Stimulated activated CD4-positive, alpha-beta T cell treated with anti-CD3 and anti-CD28 coated beads, Interleukin-2, amount 100 ng/mL, for 4 hours (primary cell): ENCODE measurements around the gene DHCR7.

Source experiments
- DNase-seq: peaks from one replicate; pipeline ENCODE4 v3.0.0-alpha.2; 2020; ENCODE audit warnings: low read depth

The DHCR7 gene

DNA sequence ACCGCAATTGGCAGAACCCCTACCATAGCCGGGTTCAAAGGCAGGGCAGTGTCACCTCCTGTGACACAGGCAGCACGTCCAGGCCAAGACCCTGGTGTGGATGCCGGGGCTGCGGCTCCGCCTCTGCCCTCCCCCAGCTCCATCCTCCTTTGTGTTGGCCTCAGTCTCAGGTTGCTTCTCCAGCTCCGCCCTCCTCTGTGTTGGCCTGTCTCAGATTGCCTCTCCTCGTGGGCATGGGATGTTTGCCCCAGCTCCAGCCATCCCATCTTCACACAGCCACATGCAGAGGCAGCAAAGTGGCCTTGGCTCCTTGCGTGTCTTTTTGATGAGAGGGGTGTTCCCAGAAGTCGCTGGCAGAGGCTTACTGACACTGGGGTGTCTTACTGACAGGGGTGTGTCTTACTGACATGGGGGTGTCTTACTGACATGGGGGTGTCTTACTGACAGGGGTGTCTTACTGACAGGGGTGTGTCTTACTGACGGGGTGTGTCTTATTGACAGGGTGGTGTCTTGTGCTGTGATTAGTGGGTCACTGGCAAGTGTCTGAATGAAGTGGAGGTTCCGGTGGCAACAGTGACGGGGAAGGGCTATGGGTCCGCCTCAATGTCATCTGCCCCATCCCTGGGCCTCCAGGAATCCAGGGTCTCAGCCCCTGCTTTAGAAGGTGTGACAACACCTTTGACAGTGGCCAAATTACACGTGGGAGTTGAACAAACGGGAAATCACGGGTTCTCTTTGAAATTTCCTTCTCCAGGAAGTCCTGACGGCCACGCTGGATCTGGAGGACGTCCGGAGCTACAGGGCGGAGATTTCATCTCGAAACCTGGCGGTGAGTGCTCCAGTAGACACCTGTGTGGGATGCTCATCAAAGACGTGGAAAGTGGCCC lies 29.7 kb upstream of the DHCR7 start:
- no peak for DNase-seq

DNA sequence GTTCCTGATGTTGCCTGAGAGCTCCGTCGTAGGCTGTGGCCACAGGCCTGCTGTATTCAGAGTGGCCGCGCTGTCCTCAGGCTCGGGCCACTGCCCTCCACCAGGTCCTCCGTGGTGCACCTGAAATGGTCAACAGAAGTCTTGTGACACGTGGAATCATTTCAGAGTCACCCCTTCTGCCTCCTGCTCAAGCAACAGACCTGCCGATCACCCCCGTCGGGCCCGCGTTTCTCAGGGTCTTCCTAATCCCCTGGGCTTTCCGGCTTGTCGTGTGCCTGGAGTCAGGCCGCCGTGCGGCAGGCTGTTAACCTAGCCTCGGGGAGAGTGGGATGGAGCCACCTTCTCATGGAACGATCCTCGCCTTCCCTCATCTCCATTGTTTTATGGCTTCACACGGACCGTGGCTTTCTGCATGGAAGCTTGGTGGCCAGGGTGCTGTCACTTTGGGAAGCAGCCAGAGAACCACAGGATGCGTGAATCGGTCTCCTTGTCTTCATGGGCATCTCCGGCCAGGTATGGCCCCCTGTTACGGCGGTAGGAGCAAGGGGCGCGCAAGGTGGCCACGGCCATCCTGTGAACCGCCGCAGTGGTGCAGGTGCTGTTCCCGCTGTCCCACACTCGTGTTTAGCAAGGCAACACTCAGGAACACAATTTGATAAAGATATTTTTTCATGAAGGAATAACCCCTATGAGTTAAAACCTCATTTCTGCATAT lies 28.9 kb upstream of the DHCR7 start:
- DNase-seq: no peak

DNA sequence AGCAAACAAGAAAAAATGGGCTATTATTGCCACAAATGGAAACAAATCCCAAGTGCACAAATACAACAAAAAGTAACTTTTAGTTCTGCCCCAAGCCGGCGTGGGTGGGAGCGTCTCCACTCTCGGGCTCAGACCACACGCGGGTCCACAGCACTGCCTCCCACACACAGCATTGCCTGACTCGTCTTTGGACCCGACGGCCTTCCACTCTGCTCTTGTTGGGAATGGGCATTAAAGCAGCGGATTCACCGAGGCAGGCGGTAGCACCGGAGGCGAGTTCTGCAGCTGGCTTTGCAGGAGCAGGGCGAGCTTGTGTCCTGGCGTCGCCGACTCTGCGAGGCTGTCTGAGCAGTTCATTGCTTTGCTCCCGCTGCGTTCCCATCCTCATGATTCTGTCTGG lies 27.8 kb upstream of the DHCR7 start:
- no peak for DNase-seq

DNA sequence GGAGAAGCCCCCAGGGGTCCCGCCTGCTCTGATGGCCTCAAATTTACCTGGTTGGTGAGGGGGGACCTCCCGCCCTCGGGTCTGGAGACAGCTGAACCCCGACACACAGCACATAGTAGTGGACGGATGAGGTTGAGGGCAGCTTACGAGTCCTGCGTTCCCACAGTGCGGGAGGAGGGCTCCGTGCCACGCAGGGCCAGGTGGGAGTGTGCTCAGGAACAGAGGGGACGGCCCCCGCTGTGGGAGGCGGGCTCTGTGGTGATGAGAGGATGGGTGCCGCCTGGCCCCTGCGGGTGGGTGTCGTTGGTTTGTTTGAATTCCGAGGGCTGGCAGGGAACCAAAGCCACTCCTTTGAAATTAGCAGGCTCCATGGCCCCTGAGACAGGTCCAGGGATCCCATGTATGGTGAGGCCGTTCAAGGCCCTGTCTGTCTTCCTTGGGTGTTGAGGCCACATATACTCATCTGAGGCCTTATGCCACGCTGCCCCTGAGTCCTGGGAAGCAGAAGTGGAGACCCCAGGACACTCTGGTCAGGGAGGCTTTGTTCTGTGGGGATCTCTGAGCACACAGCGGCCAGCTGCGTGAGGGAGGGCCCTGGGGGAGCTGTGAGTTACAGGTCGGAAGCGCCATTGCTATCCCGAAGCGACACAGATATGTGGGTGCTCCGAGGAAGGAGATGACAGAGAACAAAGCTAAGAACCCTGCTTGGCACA lies 26.7 kb upstream of the DHCR7 start:
- DNase-seq: no peak

DNA sequence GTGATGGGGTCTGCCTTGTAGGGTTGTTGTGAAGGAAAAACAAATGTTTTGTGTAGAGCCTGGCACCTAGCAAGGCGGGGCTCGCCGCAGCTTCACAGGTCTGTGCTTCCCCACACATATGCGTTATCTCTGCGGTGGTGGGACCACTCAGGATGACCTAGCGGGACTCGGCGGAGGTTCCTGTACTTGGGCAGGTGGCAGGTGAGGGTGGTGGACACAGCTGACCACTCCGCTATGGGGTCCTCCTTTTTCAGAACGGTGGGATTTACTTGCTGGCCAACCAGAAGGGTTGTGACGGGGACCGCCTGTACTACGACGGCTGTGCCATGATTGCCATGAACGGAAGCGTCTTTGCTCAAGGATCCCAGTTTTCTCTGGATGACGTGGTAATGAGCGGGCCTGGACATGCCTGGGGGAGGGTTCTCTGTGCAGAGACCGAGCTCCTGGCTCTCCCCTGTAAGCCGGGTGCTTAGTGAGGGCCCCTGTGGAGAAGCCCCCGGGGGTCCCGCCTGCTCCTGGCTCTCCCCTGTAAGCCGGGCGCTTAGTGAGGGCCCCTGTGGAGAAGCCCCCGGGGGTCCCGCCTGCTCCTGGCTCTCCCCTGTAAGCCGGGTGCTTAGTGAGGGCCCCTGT lies 26.1 kb upstream of the DHCR7 start:
- no peak for DNase-seq

DNA sequence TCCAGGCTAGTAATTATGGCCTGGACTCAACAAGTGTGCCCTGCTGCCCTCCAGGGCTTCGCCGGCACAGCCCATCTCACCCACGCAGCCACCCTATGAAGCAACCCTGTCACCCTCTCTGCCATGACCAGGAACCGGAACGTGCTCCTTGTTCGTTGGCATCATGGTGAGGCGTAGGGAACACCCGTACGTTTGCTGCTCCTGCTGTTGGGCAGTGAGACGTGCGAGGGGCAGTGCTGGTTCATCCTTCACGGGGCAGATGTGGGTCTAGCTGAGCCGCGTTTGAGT lies 25.5 kb upstream of the DHCR7 start:
- DNase-seq: no peak

DNA sequence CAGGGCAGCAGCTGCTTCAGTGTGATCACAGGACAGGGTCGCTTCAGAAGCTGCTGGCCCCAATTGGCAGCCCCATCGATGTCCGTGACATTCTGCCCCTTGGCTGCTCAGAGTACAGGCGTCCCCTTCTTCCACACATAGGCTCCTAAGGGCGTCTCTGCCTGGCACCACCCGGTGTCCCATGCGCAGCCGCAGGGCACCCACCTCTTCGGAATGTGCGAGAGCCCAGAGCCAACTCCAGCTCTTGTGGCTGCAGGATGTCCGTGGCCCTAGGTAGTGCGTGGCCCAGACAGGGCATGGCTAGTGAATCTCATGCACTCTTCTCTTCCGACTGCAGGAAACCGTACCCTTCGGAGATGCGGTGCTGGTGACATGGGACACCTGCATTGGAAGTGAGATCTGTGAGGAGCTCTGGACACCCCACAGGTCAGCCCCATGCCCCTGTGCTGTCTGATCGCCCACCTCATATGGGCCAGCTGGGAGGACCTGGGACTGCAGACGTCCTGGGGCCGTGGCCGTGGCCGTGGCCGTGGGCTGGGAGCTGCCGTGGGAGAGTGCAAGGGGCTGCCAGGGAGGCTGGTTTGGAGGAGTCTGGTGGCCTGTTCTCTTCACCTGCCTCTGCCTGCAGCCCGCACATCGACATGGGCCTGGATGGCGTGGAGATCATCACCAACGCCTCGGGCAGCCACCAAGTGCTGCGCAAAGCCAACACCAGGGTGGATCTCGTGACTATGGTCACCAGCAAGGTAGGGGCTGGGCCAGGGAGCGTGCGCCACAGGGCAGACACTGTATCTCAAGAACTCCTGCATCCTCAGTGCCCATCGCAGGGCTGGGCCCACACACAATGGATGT lies 25.0 kb upstream of the DHCR7 start:
- DNase-seq: no peak

DNA sequence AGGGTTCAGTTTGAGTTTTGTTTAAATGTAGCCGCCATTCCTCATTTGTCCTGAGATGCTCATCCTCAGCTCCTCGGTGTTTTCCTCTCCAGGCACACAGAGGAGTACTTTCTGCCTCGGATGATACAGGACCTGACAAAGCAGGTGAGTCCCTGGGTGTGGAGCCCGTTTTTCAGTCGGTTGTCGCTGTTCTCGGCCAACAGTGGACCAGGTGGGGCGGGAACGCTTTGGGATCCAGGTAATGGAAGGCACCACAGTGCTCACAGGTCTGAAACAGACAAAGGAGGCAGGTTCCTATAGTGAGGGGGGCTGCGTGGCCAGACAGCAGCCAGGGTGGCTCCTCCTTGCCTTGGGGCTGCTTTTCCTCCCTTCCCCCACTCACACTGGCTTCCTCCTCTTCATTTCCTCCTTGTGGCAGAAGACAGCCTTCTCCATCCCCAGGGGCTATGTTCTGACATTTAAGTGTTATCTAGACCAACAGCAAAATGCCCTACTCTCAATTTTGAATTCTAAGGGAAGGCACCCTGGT lies 24.2 kb upstream of the DHCR7 start:
- DNase-seq: no peak

DNA sequence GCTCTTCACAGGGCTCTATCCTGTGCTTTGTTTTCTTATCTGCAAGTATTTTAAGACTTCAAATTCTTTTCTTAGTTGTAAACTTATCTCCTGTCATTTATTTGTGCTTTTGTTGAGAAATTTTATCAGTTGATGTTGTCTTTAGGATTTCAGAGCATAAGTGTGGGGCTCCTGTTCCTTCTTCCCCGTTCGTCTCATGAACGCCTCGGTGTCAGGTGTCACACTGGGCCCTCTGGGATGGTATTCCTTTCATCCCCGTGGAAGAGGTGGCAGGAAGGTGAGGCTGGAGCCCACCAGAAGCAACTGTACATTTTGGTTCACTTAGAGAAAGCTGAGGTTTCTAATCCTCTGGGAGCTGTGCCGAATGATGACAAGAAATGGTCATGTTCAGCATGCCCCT lies 22.8 kb upstream of the DHCR7 start:
- DNase-seq: no peak

DNA sequence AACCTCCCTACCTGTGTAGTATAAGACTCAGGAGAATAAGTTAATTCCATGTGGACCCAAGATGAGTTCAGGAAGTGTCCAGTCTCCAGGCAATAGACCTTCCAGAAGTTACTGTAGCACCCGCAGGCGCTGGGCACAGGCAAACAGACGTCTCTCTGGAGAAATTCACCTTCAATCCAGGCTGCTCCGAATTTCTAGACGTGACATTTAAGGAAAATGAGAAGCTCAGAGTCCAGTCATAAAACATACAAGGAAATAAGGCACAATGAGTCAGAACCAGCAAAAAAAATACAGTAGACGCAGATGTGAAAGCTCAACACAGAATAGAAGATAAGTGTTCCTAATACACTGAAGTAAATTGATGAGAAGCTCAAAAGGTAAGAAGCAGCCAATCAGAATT lies 19.0 kb upstream of the DHCR7 start:
- DNase-seq: no peak

DNA sequence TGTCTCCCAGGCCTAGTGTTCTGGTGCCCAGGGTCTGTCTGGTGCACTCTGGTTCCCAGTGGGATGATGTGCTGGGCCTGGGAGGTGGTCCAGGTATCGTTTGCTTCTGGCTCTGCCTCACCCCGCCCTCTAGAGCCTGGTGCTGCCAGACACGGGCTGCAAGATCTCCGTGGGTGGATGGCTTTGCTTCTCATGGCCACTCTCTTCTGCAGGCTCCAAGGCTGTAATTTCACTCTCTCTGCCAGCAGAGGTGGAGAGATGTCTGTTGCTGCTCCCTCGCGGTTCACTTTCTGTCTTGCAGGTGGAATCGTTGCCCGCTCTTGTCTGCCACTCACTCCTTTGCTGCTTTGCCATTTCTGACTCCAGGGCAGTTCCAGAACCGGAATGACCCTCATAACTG lies 18.2 kb upstream of the DHCR7 start:
- no peak for DNase-seq

DNA sequence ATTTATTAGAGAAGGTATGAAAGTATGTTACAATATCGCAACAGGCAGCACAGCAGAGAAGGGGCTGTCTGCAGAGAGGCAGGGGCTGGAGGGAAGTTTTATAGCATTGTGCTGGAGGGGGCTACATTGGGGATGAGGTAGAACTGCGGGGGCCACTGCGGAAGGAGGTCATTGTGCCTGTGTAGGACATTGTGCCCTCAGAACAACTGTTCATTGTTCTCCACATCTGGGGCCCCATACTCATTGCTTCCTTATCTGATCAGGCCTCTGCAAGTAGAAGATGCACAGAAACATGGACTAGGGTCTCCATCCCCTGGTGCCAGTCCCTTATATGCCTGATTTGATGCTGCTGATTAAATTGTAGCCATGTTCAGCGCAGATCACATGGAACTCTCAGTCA lies 16.9 kb upstream of the DHCR7 start:
- no peak for DNase-seq

DNA sequence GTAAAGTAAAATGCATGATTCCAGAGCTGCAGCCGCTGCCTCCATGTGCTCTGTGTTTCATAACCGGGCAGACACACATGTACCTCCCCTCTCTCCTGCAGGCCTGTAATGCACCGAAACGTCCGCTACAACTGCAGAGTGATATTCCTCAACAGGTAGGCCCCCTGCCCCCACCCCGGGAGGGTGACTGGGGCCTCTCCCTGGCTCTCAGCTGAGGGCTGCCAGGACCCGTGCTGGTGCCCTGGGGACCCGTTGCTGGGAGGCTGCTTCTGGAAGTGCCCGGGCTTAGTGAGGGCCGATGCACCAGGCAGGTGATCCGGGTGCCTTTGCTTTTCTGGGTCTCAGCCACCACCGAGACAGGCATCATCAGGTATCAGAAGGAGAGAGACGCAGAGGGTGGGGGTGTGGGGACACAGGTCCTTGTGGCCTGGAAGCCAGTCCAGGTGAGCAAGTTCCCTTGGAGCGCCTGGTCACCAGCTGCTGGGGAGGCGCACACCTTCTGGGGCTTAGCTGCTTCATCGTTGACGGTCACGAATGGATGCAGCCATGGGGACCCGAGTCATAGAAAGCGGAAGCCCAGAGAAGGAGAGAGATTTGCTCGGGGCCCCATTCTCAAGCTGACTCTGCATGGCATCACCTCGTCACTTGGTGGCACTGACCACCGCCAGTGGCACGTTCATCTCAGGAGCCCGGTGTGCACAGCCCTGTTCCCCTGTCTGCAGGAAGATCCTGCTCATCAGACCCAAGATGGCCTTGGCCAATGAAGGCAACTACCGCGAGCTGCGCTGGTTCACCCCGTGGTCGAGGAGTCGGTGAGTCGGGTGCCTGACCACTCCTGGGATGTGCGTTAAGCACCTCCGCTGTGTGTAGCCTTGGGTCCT lies 15.4 kb upstream of the DHCR7 start:
- no peak for DNase-seq

DNA sequence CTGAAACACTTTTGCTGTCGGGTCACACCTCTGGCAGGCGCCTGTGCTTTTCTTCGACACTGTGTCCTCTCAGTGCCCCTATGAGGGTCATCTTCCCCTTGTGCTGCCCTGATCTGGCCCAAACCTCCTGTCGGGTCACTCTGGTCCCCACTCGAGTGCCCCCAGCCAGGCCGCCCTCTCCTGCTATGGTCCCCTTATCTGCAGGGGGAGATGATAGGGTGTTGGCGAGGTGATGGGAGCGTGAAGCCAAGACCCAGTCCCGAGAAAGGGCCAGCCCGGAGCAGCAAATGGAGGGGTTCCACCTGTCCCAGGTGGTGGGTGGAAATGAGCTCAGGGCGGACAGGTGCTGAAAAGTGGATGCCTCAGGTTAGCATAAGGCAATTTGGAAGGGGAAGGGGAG lies 14.5 kb upstream of the DHCR7 start:
- no peak for DNase-seq

DNA sequence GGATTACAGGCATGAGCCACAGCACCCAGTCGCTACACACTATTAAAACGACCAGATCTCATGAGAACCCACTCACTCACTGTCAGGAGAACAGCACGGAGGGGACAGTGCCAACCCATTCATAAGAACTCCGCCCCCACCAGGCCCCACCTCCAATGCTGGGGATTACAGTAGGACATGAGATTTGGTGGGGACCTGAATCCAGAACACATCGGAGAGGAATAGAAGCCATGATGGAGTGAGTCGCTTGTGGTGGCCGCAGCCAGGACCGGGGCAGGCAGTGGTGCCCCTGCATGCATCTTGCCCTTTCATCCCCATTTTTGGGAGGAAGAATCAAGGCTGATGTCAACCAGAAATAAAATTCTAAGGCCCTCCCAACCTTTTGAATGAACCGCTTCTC lies 13.5 kb upstream of the DHCR7 start:
- DNase-seq: no peak

DNA sequence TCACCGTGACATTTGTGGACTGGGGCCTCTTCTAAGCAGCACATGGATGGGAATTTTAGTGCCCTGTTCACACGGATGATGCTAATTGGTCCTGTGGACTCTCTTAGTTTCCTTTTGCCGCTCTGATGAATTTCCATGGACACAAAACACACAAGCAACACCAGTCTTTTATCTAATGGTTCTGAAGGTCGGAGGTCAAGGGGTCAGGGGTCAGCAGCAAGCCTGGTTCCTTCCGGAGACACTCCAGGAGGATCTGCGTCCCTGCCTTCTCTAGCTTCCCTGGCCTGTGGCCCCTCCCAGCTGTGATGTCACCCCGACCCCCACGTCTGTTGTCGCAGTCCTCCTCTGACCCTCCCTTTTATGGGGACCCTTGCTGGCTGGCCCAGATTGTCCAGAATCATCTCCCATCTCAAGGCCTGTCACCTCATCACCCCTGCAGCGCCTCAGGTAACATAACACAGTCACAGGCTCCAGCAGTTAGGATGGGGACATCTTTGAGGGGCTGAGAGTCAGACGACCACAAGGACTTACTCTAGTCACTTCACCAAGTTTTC lies 11.7 kb upstream of the DHCR7 start:
- no peak for DNase-seq

DNA sequence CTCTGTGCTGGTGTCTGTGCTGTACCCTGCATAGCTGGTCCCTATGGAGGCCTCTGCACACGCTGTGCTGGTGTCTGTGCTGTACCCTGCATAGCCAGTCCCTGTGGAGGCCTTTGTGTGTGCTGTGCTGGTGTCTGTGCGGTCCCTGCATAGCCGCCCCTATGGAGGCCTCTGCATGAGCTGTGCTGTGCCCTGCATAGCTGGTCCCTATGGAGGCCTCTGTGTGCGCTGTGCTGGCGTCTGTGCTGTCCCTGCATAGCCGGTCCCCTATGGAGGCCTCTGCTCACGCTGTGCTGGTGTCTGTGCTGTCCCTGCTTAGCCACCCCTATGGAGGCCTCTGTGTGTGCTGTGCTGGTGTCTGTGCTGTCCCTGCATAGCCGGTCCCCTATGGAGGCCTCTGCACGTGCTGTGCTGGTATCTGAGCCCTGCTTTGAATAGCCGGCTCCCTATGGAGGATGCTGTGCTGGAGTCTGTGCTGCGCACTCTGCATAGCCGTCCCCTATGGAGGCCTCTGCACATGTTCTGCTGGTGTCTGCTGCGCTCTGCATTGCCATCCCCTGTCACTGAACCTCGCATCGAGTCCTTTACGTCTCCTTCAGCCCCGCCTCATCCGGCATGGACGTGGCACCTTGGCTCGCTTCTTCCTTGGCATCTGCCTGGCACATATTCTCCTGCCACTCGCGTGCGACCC lies 11.0 kb upstream of the DHCR7 start:
- no peak for DNase-seq

DNA sequence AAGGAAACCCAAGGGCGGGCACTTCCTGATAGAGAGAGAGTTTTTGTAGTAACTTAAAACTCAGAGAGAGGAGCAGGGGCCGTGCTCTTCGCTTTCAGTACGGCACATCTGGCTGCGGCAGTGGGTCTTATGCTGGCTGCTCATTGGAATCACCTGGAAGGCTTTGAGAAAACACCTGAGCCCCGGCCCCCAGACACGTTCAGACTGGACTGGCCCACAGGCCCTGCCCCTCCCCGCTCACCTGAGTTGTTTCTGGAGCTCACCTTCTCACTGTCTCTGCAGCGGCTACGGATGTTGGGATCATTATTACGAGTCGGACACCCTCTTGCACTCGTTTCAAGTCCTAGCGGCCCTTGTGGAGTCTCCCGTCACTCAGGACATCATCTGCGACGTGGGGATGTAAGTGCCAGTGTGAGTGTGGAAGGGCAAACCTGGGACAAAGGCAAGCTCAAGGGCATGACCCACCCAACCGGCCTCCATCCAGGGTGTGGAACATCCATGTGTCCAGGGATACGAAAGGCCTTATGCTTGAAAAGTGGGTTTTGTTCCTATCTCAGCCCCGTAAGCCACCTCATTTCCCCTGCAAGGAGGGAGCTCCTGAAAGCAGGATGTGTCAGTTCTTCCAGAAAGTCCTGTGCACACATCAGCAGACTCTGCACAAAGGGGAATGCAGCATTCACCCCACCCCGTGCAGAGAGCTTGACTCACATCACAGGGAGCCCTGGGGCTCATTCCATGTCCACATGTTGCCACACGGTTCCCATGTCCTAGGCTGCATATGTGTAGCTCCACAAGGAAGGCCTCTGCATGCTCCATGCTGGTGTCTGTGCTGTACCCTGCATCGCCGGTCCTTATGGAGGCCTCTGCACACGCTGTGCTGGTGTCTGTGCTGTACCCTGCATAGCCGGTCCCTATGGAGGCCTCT lies 10.2 kb upstream of the DHCR7 start:
- DNase-seq: no peak

DNA sequence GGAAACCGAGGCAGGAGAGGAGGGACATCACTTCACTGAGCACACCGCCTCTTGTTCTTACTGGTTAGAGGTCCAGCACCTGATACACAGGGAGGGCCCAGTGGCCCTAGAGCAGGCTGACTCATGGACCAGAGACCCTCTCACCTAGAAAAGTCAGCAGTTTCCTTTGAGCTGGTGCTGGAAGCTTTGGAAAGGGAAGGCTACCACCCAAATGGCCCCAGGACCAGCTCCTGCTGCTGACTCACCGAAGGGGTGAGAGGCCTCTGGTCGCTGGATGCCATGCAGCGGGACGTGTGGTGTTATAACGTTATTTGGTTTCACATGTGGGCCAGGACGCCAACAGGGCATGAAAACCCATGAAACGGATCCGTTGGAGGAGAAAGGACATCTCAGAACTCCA lies 8.6 kb upstream of the DHCR7 start:
- no peak for DNase-seq
